K562 (cell line): ENCODE results near the gene TSPAN18.

Source experiments
- CBX8 ChIP-seq: fragments of 200-600 bp; sonication (generic); IDR thresholded peaks from 2 replicates; pipeline ENCODE4 v1.6.1; 2012; ENCODE audit warnings: borderline replicate concordance, mixed run types, low read depth, mild to moderate bottlenecking, moderate library complexity, mixed read lengths, low read length, control low read depth, inconsistent platforms; ENCODE audit not compliant: poor library complexity, severe bottlenecking; ENCODE audit errors: extremely low read depth
- HDGF ChIP-seq: fragments of 450-650 bp; IDR thresholded peaks from 2 replicates; pipeline ENCODE4 v1.6.1; 2016
- KLF10 ChIP-seq: fragments of 250-450 bp; sonication (Bioruptor Pico); IDR thresholded peaks from 2 replicates; pipeline ENCODE4 v1.6.1; 2021; ENCODE audit warnings: matching md5 sums
- ZBTB8A ChIP-seq: fragments of 450-650 bp; IDR thresholded peaks from 2 replicates; pipeline ENCODE4 v1.6.1; 2018; ENCODE audit warnings: mild to moderate bottlenecking, moderate library complexity; ENCODE audit not compliant: partially characterized antibody
- TF ChIP-seq, protein P1 (sequence below), 3 experiments: IDR thresholded peaks in 2 of 3; conservative IDR thresholded peaks in 1 of 3; 2 replicates each; pipeline ENCODE4 v1.5.1; 2011 to 2012; ENCODE audit warnings: low read length in 3 of 3, mild to moderate bottlenecking in 3 of 3, control low read depth in 2 of 3, improper control_type of control experiment in 1 of 3, inconsistent platforms in 1 of 3, low read depth in 1 of 3, mixed read lengths in 1 of 3, moderate library complexity in 1 of 3; ENCODE audit not compliant: insufficient read depth in 2 of 3

DNA sequence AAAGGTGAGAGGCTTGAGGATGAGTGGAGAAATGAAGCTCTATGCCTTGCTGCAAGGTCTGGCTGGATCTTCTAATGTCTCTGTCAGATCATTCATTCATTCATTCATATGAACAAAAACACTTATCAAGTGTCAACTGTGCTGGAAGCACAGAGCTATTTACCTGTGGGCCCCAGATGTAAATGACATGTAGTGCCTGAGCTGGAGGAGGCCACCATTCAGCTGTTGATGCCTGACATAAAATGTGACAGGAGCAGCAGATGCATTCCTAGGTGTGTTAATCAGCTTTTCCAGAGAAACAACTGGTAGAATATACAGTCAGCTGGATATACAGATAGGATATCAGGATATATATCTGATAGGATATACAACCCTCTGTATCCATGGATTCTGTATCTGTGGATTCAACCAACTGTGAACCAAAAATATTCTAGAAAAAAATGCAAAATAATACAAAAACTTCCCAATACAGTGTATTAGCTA, 44.5 kb downstream of the TSPAN18 start:
- TF ChIP-seq KLF10 (no peak), CBX8 (no peak), ZBTB8A (no peak), HDGF (no peak)
- TF ChIP-seq, protein P1, sequence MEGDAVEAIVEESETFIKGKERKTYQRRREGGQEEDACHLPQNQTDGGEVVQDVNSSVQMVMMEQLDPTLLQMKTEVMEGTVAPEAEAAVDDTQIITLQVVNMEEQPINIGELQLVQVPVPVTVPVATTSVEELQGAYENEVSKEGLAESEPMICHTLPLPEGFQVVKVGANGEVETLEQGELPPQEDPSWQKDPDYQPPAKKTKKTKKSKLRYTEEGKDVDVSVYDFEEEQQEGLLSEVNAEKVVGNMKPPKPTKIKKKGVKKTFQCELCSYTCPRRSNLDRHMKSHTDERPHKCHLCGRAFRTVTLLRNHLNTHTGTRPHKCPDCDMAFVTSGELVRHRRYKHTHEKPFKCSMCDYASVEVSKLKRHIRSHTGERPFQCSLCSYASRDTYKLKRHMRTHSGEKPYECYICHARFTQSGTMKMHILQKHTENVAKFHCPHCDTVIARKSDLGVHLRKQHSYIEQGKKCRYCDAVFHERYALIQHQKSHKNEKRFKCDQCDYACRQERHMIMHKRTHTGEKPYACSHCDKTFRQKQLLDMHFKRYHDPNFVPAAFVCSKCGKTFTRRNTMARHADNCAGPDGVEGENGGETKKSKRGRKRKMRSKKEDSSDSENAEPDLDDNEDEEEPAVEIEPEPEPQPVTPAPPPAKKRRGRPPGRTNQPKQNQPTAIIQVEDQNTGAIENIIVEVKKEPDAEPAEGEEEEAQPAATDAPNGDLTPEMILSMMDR (IDR thresholded peaks at IDR 0.05 in 2 of 3, conservative IDR thresholded peaks at IDR 0.05 in 1 of 3; ENCODE audit: insufficient read depth in 2 of 3, low read depth in 1 of 3, low read length in 3 of 3), result no peak
